Suprapubic skin (tissue), 3 donors: ENCODE results near the gene ACKR1.

ENCODE experiments used
- CTCF ChIP-seq, 2 donors: fragments of 200-600 bp in 1 of 2; fragments of 450-650 bp in 1 of 2; sonication (generic) in 1 of 2; IDR thresholded peaks; one replicate each; pipeline ENCODE4 v1.5.1; 2016 to 2019; ENCODE audit warnings: antibody characterized with exemption in 2 of 2, mild to moderate bottlenecking in 1 of 2, moderate library complexity in 1 of 2
- EP300 ChIP-seq: sonication (generic); formaldehyde crosslinking; IDR thresholded peaks from one replicate; pipeline ENCODE4 v1.6.1; 2017; ENCODE audit warnings: antibody characterized with exemption

GRCh38 chr1:159170639-159171038 is 34.0 kb upstream of the ACKR1 start:
- TF ChIP-seq EP300: no peak
- no peak for TF ChIP-seq CTCF (IDR thresholded peaks at IDR 0.05)
